HG02763 (cell line): ENCODE data around the gene HNF1A.

Experiments used
- ATAC-seq: cut with Tn5 transposase; IDR thresholded peaks from one replicate; pipeline ENCODE4 v1.9.1; 2021; ENCODE audit warnings: mild to moderate bottlenecking, moderate library complexity; ENCODE audit not compliant: unreplicated experiment

HNF1A gene

GRCh38 chr12:120956579-120957300 lies 21.6 kb upstream of the HNF1A start:
- ATAC-seq: no peak

GRCh38 chr12:120959111-120959878 lies 19.0 kb upstream of the HNF1A start:
- ATAC-seq: no peak

- ATAC-seq: no peak
These were observed 17.7 kb upstream of the HNF1A start for GRCh38 chr12:120960657-120961056.

- no peak for ATAC-seq
These were observed 16.5 kb upstream of the HNF1A start for GRCh38 chr12:120961604-120962531.

GRCh38 chr12:120962532-120963020 lies 15.8 kb upstream of the HNF1A start:
- no peak for ATAC-seq

- ATAC-seq: no peak
These were observed 14.0 kb upstream of the HNF1A start for GRCh38 chr12:120964298-120964697.

- no peak for ATAC-seq
These were observed 12.7 kb upstream of the HNF1A start for GRCh38 chr12:120965534-120966091.

- ATAC-seq: no peak
These were observed 8.0 kb upstream of the HNF1A start for GRCh38 chr12:120970310-120970709.

- ATAC-seq: no peak
These were observed 6.8 kb upstream of the HNF1A start for GRCh38 chr12:120971299-120972180.

- no peak for ATAC-seq
These were observed 5.3 kb upstream of the HNF1A start for GRCh38 chr12:120972870-120973543.

GRCh38 chr12:120977531-120978295 lies 630 bp upstream of the HNF1A start:
- no peak for ATAC-seq

GRCh38 chr12:120979220-120979861 lies 998 bp downstream of the HNF1A start:
- ATAC-seq: no peak

- ATAC-seq: no peak
These were observed 1.7 kb downstream of the HNF1A start for GRCh38 chr12:120979862-120980696.

- ATAC-seq: no peak
These were observed 2.5 kb downstream of the HNF1A start for GRCh38 chr12:120980800-120981368.

- ATAC-seq: no peak
These were observed 3.1 kb downstream of the HNF1A start for GRCh38 chr12:120981407-120981941.

GRCh38 chr12:120982659-120983058 lies 4.3 kb downstream of the HNF1A start:
- ATAC-seq: no peak

GRCh38 chr12:120983759-120984158 lies 5.4 kb downstream of the HNF1A start:
- no peak for ATAC-seq
